SKM-1 treated with dmso at 0.1 percent for 144 hours (cell line): ENCODE results near the gene PRKX.
"Not testable (repeated sequence)": the region's sequence is repeated elsewhere in the genome, so short reads cannot be mapped to it uniquely, and the experiment has no call there.

Experiments used
- DNase-seq: peaks from one replicate; lab custom pipeline; 2025; ENCODE audit not compliant: unreplicated experiment; lab: John Stamatoyannopoulos, UW

The PRKX gene

GRCh38 chrX:3712051-3712869, 1.2 kb downstream of the PRKX start:
- DNase-seq: no peak

- no peak for DNase-seq
Observed at GRCh38 chrX:3711331-3711917, 2.0 kb downstream of the PRKX start.

GRCh38 chrX:3707673-3708274, 5.7 kb downstream of the PRKX start:
- not testable (repeated sequence) for DNase-seq

- no peak for DNase-seq
Observed at GRCh38 chrX:3706481-3706880, 7.0 kb downstream of the PRKX start.

- not testable (repeated sequence) for DNase-seq
Observed at GRCh38 chrX:3703251-3703650, 10.2 kb downstream of the PRKX start.

- not testable (repeated sequence) for DNase-seq
Observed at GRCh38 chrX:3702095-3702494, 11.4 kb downstream of the PRKX start.

- DNase-seq: not testable (repeated sequence)
Observed at GRCh38 chrX:3701445-3701928, 12.0 kb downstream of the PRKX start.

- no peak for DNase-seq
Observed at GRCh38 chrX:3699821-3700381, 13.5 kb downstream of the PRKX start.

- no peak for DNase-seq
Observed at GRCh38 chrX:3697701-3698279, 15.7 kb downstream of the PRKX start.

- no peak for DNase-seq
Observed at GRCh38 chrX:3697220-3697684, 16.2 kb downstream of the PRKX start.

GRCh38 chrX:3695536-3695935, 17.9 kb downstream of the PRKX start:
- DNase-seq: no peak

- DNase-seq: no peak
Observed at GRCh38 chrX:3690140-3690539, 23.3 kb downstream of the PRKX start.

- DNase-seq: not testable (repeated sequence)
Observed at GRCh38 chrX:3683236-3683635, 30.2 kb downstream of the PRKX start.

- DNase-seq: no peak
Observed at GRCh38 chrX:3680459-3680858, 33.0 kb downstream of the PRKX start.

GRCh38 chrX:3679669-3680068, 33.8 kb downstream of the PRKX start:
- no peak for DNase-seq

- DNase-seq: no peak
Observed at GRCh38 chrX:3678328-3678727, 35.1 kb downstream of the PRKX start.

GRCh38 chrX:3674881-3675280, 38.6 kb downstream of the PRKX start:
- DNase-seq: no peak

- DNase-seq: no peak
Observed at GRCh38 chrX:3669841-3670475, 43.5 kb downstream of the PRKX start.

- DNase-seq: no peak
Observed at GRCh38 chrX:3666975-3667374, 46.5 kb downstream of the PRKX start.

GRCh38 chrX:3664921-3665320, 48.5 kb downstream of the PRKX start:
- no peak for DNase-seq
